NCI-H2029 (cell line): Measurements from ENCODE around the gene TPRG1.

ENCODE experiments used
- DNase-seq: peaks from one replicate; lab custom pipeline; 2025; lab: John Stamatoyannopoulos, UW

The TPRG1 gene

GRCh38 chr3:189171707-189172106, at the start of gene TPRG1:
Gene TPRG1 (plus strand): TSS chr3:189171971. CDS start chr3:189207385, 35,414 bp downstream.
- DNase-seq, result no peak

GRCh38 chr3:189122110-189122509, 49.7 kb upstream of the TPRG1 start:
- no peak for DNase-seq

GRCh38 chr3:189122526-189123205, 49.1 kb upstream of the TPRG1 start:
- no peak for DNase-seq

GRCh38 chr3:189123595-189124387, 48.0 kb upstream of the TPRG1 start:
- DNase-seq, result no peak

GRCh38 chr3:189132231-189132671, 39.5 kb upstream of the TPRG1 start:
- DNase-seq, result no peak

- no peak for DNase-seq
Measured at GRCh38 chr3:189132839-189133238, 38.9 kb upstream of the TPRG1 start.

GRCh38 chr3:189133768-189134167, 38.0 kb upstream of the TPRG1 start:
- DNase-seq, result no peak

- DNase-seq, result no peak
Measured at GRCh38 chr3:189137416-189137815, 34.4 kb upstream of the TPRG1 start.

- no peak for DNase-seq
Measured at GRCh38 chr3:189138901-189139610, 32.7 kb upstream of the TPRG1 start.

- DNase-seq, result no peak
Measured at GRCh38 chr3:189139611-189139940, 32.2 kb upstream of the TPRG1 start.

- DNase-seq, result no peak
Measured at GRCh38 chr3:189142527-189142926, 29.2 kb upstream of the TPRG1 start.

- DNase-seq, result no peak
Measured at GRCh38 chr3:189143321-189143720, 28.4 kb upstream of the TPRG1 start.

- no peak for DNase-seq
Measured at GRCh38 chr3:189143771-189144170, 28.0 kb upstream of the TPRG1 start.

GRCh38 chr3:189144645-189145044, 27.1 kb upstream of the TPRG1 start:
- no peak for DNase-seq

GRCh38 chr3:189146848-189147247, 24.9 kb upstream of the TPRG1 start:
- DNase-seq, result no peak

GRCh38 chr3:189148081-189148507, 23.7 kb upstream of the TPRG1 start:
- DNase-seq, result no peak

GRCh38 chr3:189149203-189149602, 22.6 kb upstream of the TPRG1 start:
- DNase-seq, result no peak

GRCh38 chr3:189157232-189158007, 14.4 kb upstream of the TPRG1 start:
- no peak for DNase-seq

GRCh38 chr3:189158034-189158433, 13.7 kb upstream of the TPRG1 start:
- no peak for DNase-seq

- DNase-seq, result no peak
Measured at GRCh38 chr3:189160519-189161309, 11.1 kb upstream of the TPRG1 start.

- no peak for DNase-seq
Measured at GRCh38 chr3:189165092-189165612, 6.6 kb upstream of the TPRG1 start.
